Neuronal stem cell (in vitro differentiated cells): Measurements from ENCODE around the gene CKS2.

ENCODE experiments used
- DNase-seq: peaks from one replicate; pipeline ENCODE4 v3.0.0-alpha.2; 2013; ENCODE audit warnings: low spot score
- H2AFZ ChIP-seq: one replicate; pipeline ENCODE4 v1.6.1; 2013; ENCODE audit warnings: mild to moderate bottlenecking, low read length, inconsistent platforms
- H2AK5ac ChIP-seq: 2 replicates; pipeline ENCODE4 v1.6.1; 2013; ENCODE audit warnings: low read depth, mild to moderate bottlenecking, inconsistent platforms, low read length, moderate library complexity, mixed read lengths
- H2BK120ac ChIP-seq: 2 replicates; pipeline ENCODE4 v1.6.1; 2013; ENCODE audit warnings: low read depth, mild to moderate bottlenecking, inconsistent platforms, low read length, moderate library complexity, mixed read lengths
- H2BK12ac ChIP-seq: one replicate; pipeline ENCODE4 v1.6.1; 2013; ENCODE audit warnings: low read length, inconsistent platforms
- H2BK15ac ChIP-seq: 2 replicates; pipeline ENCODE4 v1.6.1; 2013; ENCODE audit warnings: mild to moderate bottlenecking, low read length, inconsistent platforms, mixed read lengths
- H2BK5ac ChIP-seq: one replicate; pipeline ENCODE4 v1.6.1; 2013; ENCODE audit warnings: inconsistent platforms, mild to moderate bottlenecking, low read length, moderate library complexity
- H3K14ac ChIP-seq: one replicate; pipeline ENCODE4 v1.6.1; 2013; ENCODE audit warnings: low read length, inconsistent platforms
- H3K18ac ChIP-seq: 2 replicates; pipeline ENCODE4 v1.6.1; 2013; ENCODE audit warnings: low read length, inconsistent platforms
- H3K23ac ChIP-seq: 2 replicates; pipeline ENCODE4 v1.6.1; 2013; ENCODE audit warnings: low read depth, mild to moderate bottlenecking, mixed read lengths, low read length, inconsistent platforms; ENCODE audit not compliant: poor library complexity
- H3K27ac ChIP-seq: replicated peaks from 3 replicates; pipeline ENCODE4 v1.5.1; 2013; ENCODE audit warnings: low read length, inconsistent platforms
- H3K27me3 ChIP-seq, 3 experiments: 2 replicates each; pipeline ENCODE4 v1.6.1; 2013; ENCODE audit warnings: low read length in 3 of 3, mild to moderate bottlenecking in 2 of 3, inconsistent platforms in 1 of 3, low read depth in 1 of 3, mixed read lengths in 1 of 3, moderate library complexity in 1 of 3; ENCODE audit not compliant: control insufficient read depth in 3 of 3, insufficient read depth in 3 of 3
- H3K36me3 ChIP-seq, 2 donors: replicated peaks in 1 of 2; 2 replicates each; pipeline ENCODE4 v1.6.1; 2013; ENCODE audit warnings: low read length in 2 of 2; ENCODE audit not compliant: control insufficient read depth in 2 of 2, insufficient read depth in 2 of 2
- H3K4ac ChIP-seq: 2 replicates; pipeline ENCODE4 v1.6.1; 2013; ENCODE audit warnings: inconsistent platforms, mild to moderate bottlenecking, low read length, moderate library complexity
- H3K4me1 ChIP-seq, 2 donors: 1 replicate in 1 of 2; 2 replicates in 1 of 2; pipeline ENCODE4 v1.6.1; 2013; ENCODE audit warnings: low read length in 2 of 2, low read depth in 1 of 2; ENCODE audit not compliant: control insufficient read depth in 2 of 2, insufficient read depth in 1 of 2
- H3K4me2 ChIP-seq: one replicate; pipeline ENCODE4 v1.6.1; 2013; ENCODE audit warnings: mild to moderate bottlenecking, low read length, inconsistent platforms; ENCODE audit not compliant: insufficient read depth, poor library complexity, severe bottlenecking
- H3K4me3 ChIP-seq, 2 donors: 2 replicates each; pipeline ENCODE4 v1.5.1; 2013; ENCODE audit warnings: low read length in 2 of 2, mild to moderate bottlenecking in 2 of 2, inconsistent platforms in 1 of 2, moderate library complexity in 1 of 2
- H3K79me1 ChIP-seq: one replicate; pipeline ENCODE4 v1.6.1; 2013; ENCODE audit warnings: low read depth, mild to moderate bottlenecking, inconsistent platforms, low read length, moderate library complexity
- H3K9ac ChIP-seq: one replicate; pipeline ENCODE4 v1.6.1; 2013; ENCODE audit warnings: mild to moderate bottlenecking, low read depth, low read length, inconsistent platforms; ENCODE audit not compliant: poor library complexity
- H3K9me3 ChIP-seq, 2 donors: replicated peaks in 1 of 2; 2 replicates each; pipeline versions ENCODE3 to v1.6.1; 2013; ENCODE audit warnings: low read length in 2 of 2, mild to moderate bottlenecking in 2 of 2, inconsistent platforms in 1 of 2, low read depth in 1 of 2, mixed read lengths in 1 of 2, moderate library complexity in 1 of 2; ENCODE audit not compliant: control insufficient read depth in 2 of 2, insufficient read depth in 1 of 2
- H4K8ac ChIP-seq: one replicate; pipeline ENCODE4 v1.6.1; 2013; ENCODE audit warnings: low read depth, mild to moderate bottlenecking, inconsistent platforms, low read length, moderate library complexity
- H4K91ac ChIP-seq: one replicate; pipeline ENCODE4 v1.6.1; 2013; ENCODE audit warnings: low read length, low read depth, mild to moderate bottlenecking, inconsistent platforms; ENCODE audit not compliant: poor library complexity
- WGBS, 2 donors: extraction: QIAGEN DNeasy Blood & Tissue Kit; methylation state at CpG; one replicate each; pipeline ENCODE4 v1.1.7; 2013; ENCODE audit warnings: missing lambda C conversion rate in 2 of 2, mixed read lengths in 1 of 2; ENCODE audit not compliant: insufficient read length in 2 of 2, insufficient replicate concordance in 1 of 2; ENCODE audit errors: extremely low coverage in 2 of 2; 5-methylcytosine and 5-hydroxymethylcytosine counted together

Gene CKS2

DNA sequence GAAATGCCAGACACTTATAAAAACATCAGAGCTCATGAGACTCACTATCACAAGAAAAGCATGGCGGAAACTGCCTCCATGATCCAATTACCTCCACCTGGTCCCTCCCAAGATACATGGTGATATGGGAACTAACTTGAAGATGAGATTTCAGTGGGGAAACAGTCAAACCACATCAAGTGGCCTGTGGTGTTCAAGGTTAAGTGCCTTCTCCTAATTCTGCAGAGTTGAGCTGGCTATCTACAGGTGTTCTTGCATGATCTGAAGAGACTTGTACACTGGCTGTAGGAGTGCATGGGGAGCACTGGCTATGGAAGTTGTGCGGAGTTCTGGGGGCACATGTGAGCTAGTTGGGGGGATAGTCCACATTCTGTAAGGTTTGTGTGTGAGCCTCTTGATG lies 34.0 kb upstream of the CKS2 start:
- H2BK15ac ChIP-seq: no peak overlapping the region
- no peak overlapping the region for H4K91ac ChIP-seq
- H3K79me1 ChIP-seq: no peaks in the 10 kb centered on the region
- no peak overlapping the region for H2AK5ac ChIP-seq
- no peak overlapping the region for H3K4me3 ChIP-seq
- H3K4ac ChIP-seq: no peak overlapping the region
- H3K9ac ChIP-seq: no peak overlapping the region
- H2AFZ ChIP-seq: no peak overlapping the region
- no peak overlapping the region for H3K18ac ChIP-seq
- H3K27me3 ChIP-seq: no peaks in the 10 kb centered on the region
- H3K14ac ChIP-seq: no peak overlapping the region
- H3K36me3 ChIP-seq: peaks cover 0 to 3% of the 10 kb centered on the region in 2 donors
- DNase-seq: no peak
- H2BK5ac ChIP-seq: no peak overlapping the region
- H3K23ac ChIP-seq: no peak overlapping the region
- peaks cover 3 to 44% of the 10 kb centered on the region in 2 donors for H3K9me3 ChIP-seq
- H3K4me1 ChIP-seq: no peaks in the 10 kb centered on the region
- H2BK120ac ChIP-seq: no peak overlapping the region
- H3K27ac ChIP-seq: no peak overlapping the region
- no peak overlapping the region for H2BK12ac ChIP-seq
- no peak overlapping the region for H3K4me2 ChIP-seq
- no peak overlapping the region for H4K8ac ChIP-seq
- WGBS, 2 donors: no CpG with 5 or more reads among the region's 2 CpGs

DNA sequence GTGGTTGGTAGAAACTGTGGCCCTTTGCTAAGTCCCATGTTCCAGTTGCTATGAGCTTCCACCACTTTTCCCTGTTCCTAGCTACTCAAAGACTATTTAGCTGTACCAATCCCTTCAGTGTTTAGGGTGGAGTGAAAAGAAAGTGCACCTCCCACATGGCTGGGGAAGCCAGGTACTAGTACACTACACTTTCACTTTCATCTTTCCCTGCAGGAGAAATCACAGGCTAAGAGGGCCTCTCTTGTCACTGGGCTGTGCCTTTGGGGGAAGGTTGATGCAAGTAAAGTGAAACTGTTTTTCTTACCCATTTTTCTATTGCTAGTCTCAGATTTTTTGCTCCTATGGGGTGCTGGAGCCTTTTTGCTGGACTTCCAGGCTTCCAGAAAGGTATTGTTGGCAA lies 33.5 kb upstream of the CKS2 start:
- H3K18ac ChIP-seq: no peak overlapping the region
- H3K4me1 ChIP-seq: no peaks in the 10 kb centered on the region
- no peak overlapping the region for H3K4me3 ChIP-seq
- H3K27ac ChIP-seq: no peak overlapping the region
- H3K9ac ChIP-seq: no peak overlapping the region
- no peaks in the 10 kb centered on the region for H3K79me1 ChIP-seq
- no peak overlapping the region for H2BK120ac ChIP-seq
- H3K14ac ChIP-seq: no peak overlapping the region
- no peak overlapping the region for H3K4me2 ChIP-seq
- H3K9me3 ChIP-seq: peaks cover 3 to 44% of the 10 kb centered on the region in 2 donors
- H3K4ac ChIP-seq: no peak overlapping the region
- H2AFZ ChIP-seq: no peak overlapping the region
- no peaks in the 10 kb centered on the region for H3K27me3 ChIP-seq
- H2BK5ac ChIP-seq: no peak overlapping the region
- H2BK15ac ChIP-seq: no peak overlapping the region
- no peak overlapping the region for H4K91ac ChIP-seq
- peaks cover 0 to 3% of the 10 kb centered on the region in 2 donors for H3K36me3 ChIP-seq
- H2BK12ac ChIP-seq: no peak overlapping the region
- no peak overlapping the region for H2AK5ac ChIP-seq
- no peak for DNase-seq
- no peak overlapping the region for H4K8ac ChIP-seq
- H3K23ac ChIP-seq: no peak overlapping the region

DNA sequence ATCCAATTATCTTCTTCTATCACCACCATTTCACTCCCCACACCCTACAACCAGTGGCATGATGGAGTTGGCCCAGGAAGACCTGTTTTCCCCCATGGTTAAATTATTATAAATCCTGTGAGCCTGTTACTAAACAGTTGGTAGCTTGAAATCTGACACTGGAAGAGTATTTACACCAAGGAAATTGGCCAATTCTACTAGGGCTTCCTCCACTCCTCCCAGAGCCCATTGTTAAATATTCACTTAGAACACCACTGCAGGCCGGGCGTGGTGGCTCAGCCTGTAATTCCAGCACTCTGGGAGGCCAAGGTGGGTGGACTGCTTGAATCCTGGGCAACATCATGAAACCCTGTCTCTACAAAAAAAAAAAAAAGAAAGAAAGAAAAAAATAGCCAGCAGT lies 32.4 kb upstream of the CKS2 start:
- H3K23ac ChIP-seq: no peak overlapping the region
- no peak overlapping the region for H2AFZ ChIP-seq
- H4K8ac ChIP-seq: no peak overlapping the region
- no peak overlapping the region for H3K18ac ChIP-seq
- H2BK15ac ChIP-seq: no peak overlapping the region
- no peak overlapping the region for H3K14ac ChIP-seq
- WGBS, 2 donors: no CpG with 5 or more reads among the region's 2 CpGs
- no peak overlapping the region for H3K4ac ChIP-seq
- no peaks in the 10 kb centered on the region for H3K27me3 ChIP-seq
- no peak overlapping the region for H3K27ac ChIP-seq
- no peak overlapping the region for H2BK120ac ChIP-seq
- no peak overlapping the region for H4K91ac ChIP-seq
- H2AK5ac ChIP-seq: no peak overlapping the region
- H3K79me1 ChIP-seq: no peaks in the 10 kb centered on the region
- H3K4me3 ChIP-seq: no peak overlapping the region
- peaks cover 0 to 3% of the 10 kb centered on the region in 2 donors for H3K36me3 ChIP-seq
- H3K9ac ChIP-seq: no peak overlapping the region
- H3K9me3 ChIP-seq: peaks cover 3 to 34% of the 10 kb centered on the region in 2 donors
- no peak overlapping the region for H2BK5ac ChIP-seq
- H3K4me2 ChIP-seq: no peak overlapping the region
- H2BK12ac ChIP-seq: no peak overlapping the region
- no peak for DNase-seq
- no peaks in the 10 kb centered on the region for H3K4me1 ChIP-seq

DNA sequence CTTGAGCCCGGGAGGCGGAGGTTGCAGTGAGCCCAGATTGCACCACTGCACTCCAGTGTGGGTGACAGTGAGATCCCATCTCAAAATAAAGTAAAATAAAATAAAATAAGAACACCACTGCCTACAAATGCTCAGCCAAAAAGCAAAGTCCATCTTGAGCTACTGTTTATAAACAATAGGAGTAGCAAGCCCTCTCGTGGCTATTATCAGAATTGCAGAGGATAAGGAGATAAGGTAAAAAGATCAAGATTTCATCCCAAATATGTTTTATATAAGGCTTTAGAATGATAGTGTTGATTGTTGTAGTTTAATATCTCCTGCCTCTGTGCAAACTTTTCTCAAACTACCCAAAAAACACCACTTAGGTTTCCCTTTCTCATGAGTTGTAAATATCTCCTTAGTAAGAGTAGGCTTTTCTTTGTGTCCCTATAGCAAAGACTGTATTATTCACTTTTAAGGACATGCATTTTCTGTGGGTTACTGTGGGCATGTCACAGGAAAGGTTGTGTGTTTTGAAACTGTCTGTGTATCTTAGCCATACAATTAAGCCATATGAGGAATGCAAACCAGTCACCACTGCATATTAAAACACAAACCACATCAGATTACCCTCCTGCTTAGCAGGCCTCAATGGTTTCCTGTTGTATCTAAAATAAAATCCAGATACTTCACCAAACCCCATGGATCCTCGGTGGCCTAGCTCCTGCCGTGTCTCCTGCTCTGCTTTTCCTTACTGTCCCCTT lies 31.8 kb upstream of the CKS2 start:
- DNase-seq: peak; percentile 56
- no peak overlapping the region for H3K14ac ChIP-seq
- H2BK5ac ChIP-seq: no peak overlapping the region
- H2BK12ac ChIP-seq: no peak overlapping the region
- H3K4ac ChIP-seq: no peak overlapping the region
- H3K27me3 ChIP-seq: no peaks in the 10 kb centered on the region
- H2BK15ac ChIP-seq: no peak overlapping the region
- H3K23ac ChIP-seq: no peak overlapping the region
- H2AK5ac ChIP-seq: no peak overlapping the region
- H2BK120ac ChIP-seq: no peak overlapping the region
- peaks cover 3 to 28% of the 10 kb centered on the region in 2 donors for H3K9me3 ChIP-seq
- WGBS, 2 donors: no CpG with 5 or more reads among the region's 5 CpGs
- H4K91ac ChIP-seq: no peak overlapping the region
- H3K4me2 ChIP-seq: no peak overlapping the region
- H3K9ac ChIP-seq: no peak overlapping the region
- H2AFZ ChIP-seq: no peak overlapping the region
- peaks cover 0 to 1% of the 10 kb centered on the region in 2 donors for H3K36me3 ChIP-seq
- H4K8ac ChIP-seq: no peak overlapping the region
- H3K79me1 ChIP-seq: no peaks in the 10 kb centered on the region
- no peak overlapping the region for H3K4me3 ChIP-seq
- H3K4me1 ChIP-seq: no peaks in the 10 kb centered on the region
- no peak overlapping the region for H3K18ac ChIP-seq
- H3K27ac ChIP-seq: no peak overlapping the region
